Spleen (tissue), 11 donors: ENCODE measurements around the gene ITGB2. TPM values are rescaled to one million over a fixed set of nuclear protein-coding genes. Genes with fewer than 3 reads are reported as not detected.

Source experiments
- DNase-seq: peaks from one replicate; pipeline ENCODE4 v3.0.0-alpha.2; 2020
- H3K27ac ChIP-seq, 8 donors: fragments of 200-600 bp; sonication (generic) in 7 of 8; 1 replicate in 4 of 8; 2 replicates in 4 of 8; pipeline versions ENCODE4 v1.5.0 to v1.8.0; 2016 to 2021; ENCODE audit warnings: inconsistent platforms in 4 of 8, mild to moderate bottlenecking in 4 of 8, moderate library complexity in 1 of 8
- H3K27me3 ChIP-seq, 7 donors: fragments of 200-600 bp; sonication (generic) in 6 of 7; replicated peaks in 1 of 7; 1 replicate in 4 of 7; 2 replicates in 3 of 7; pipeline versions ENCODE4 v1.5.0 to v1.8.0; 2016 to 2021; ENCODE audit warnings: inconsistent platforms in 3 of 7, mild to moderate bottlenecking in 1 of 7
- H3K36me3 ChIP-seq, 6 donors: fragments of 200-600 bp; sonication (generic) in 5 of 6; 1 replicate in 4 of 6; 2 replicates in 2 of 6; pipeline versions ENCODE4 v1.5.0 to v1.8.0; 2016 to 2021; ENCODE audit warnings: inconsistent platforms in 2 of 6
- H3K4me1 ChIP-seq, 6 donors: fragments of 200-600 bp; sonication (generic) in 5 of 6; 1 replicate in 3 of 6; 2 replicates in 3 of 6; pipeline versions ENCODE4 v1.5.0 to v1.8.0; 2016 to 2021; ENCODE audit warnings: inconsistent platforms in 3 of 6
- H3K4me3 ChIP-seq, 8 donors: fragments of 200-600 bp; sonication (generic) in 7 of 8; 1 replicate in 4 of 8; 2 replicates in 4 of 8; pipeline versions ENCODE4 v1.5.0 to v1.8.0; 2016 to 2021; ENCODE audit warnings: inconsistent platforms in 4 of 8, mild to moderate bottlenecking in 4 of 8, moderate library complexity in 2 of 8
- H3K9me3 ChIP-seq, 8 donors: fragments of 200-600 bp; sonication (generic) in 7 of 8; 1 replicate in 4 of 8; 2 replicates in 4 of 8; pipeline versions ENCODE4 v1.5.0 to v1.8.0; 2016 to 2021; ENCODE audit warnings: inconsistent platforms in 4 of 8
- POLR2A ChIP-seq, 3 donors: fragments of 450-650 bp; IDR thresholded peaks; one replicate each; pipeline ENCODE4 v1.5.1; 2017; ENCODE audit warnings: antibody characterized with exemption in 3 of 3, mild to moderate bottlenecking in 1 of 3
- POLR2AphosphoS5 ChIP-seq, 3 donors: sonication (generic); formaldehyde crosslinking; IDR thresholded peaks; one replicate each; pipeline ENCODE4 v1.5.1; 2017; ENCODE audit warnings: antibody characterized with exemption in 3 of 3
- WGBS, 5 donors: extraction: QIAGEN DNeasy Blood & Tissue Kit in 3 of 5; methylation state at CpG; one replicate each; pipeline versions ENCODE4 v1.1.5 to v1.1.7; 2013 to 2018; 5-methylcytosine and 5-hydroxymethylcytosine counted together
- intact Hi-C: fragments of 100-400 bp; cut with DNase I; formaldehyde crosslinking; loops from one replicate; pipeline ENCODE4 v1.15.0; 2023; ENCODE audit warnings: low total_unique reads
- polyA plus RNA-seq, 3 donors: library from polyadenylated mRNA; stranded (reverse); fragments of 200-250 nt; gene quantifications; one replicate each; pipeline ENCODE4 v1.2.1, GENCODE V29; 2013
- total RNA-seq, 7 donors: library from RNA; depleted of rRNA in 3 of 7; stranded (reverse); fragments of >200 nt in 3 of 7; fragmentation: NEBNext Ultra II Directional in 4 of 7; extraction: Animal tissue kit (Norgen Biotek cat#: 25700) in 4 of 7; gene quantifications; one replicate each; pipeline versions ENCODE4 v1.1.0 to v1.2.1, GENCODE V29; 2016 to 2021
- TF ChIP-seq, protein P1 (sequence below), 11 experiments: fragments of 200-600 bp in 7 of 11; fragments of 450-650 bp in 4 of 11; sonication (generic) in 4 of 11; IDR thresholded peaks in 8 of 11; conservative IDR thresholded peaks in 3 of 11; 1 replicate in 7 of 11; 2 replicates in 4 of 11; pipeline versions ENCODE4 v1.4.0 to v1.8.0; 2016 to 2021; ENCODE audit warnings: antibody characterized with exemption in 11 of 11, inconsistent platforms in 4 of 11, mild to moderate bottlenecking in 1 of 11
- donor health status: healthy with polysubstance abuse.
- donor health status: DM: no; HTN: no; CAD: no; lungs with moderate emphysema.
- donor health status: DM: no; HTN: no; CAD: no.
- donor health status: Bipolar disorder and iron deficiency.
- donor health status: healthy.
- donor health status: DM: no; HTN: no; CAD: no.
- donor health status: DM: yes; HTN: yes; CAD: no.

The ITGB2 gene
- total and polyA plus RNA-seq, 10 donors, result 92.1 to 754 (median 338) TPM

DNA sequence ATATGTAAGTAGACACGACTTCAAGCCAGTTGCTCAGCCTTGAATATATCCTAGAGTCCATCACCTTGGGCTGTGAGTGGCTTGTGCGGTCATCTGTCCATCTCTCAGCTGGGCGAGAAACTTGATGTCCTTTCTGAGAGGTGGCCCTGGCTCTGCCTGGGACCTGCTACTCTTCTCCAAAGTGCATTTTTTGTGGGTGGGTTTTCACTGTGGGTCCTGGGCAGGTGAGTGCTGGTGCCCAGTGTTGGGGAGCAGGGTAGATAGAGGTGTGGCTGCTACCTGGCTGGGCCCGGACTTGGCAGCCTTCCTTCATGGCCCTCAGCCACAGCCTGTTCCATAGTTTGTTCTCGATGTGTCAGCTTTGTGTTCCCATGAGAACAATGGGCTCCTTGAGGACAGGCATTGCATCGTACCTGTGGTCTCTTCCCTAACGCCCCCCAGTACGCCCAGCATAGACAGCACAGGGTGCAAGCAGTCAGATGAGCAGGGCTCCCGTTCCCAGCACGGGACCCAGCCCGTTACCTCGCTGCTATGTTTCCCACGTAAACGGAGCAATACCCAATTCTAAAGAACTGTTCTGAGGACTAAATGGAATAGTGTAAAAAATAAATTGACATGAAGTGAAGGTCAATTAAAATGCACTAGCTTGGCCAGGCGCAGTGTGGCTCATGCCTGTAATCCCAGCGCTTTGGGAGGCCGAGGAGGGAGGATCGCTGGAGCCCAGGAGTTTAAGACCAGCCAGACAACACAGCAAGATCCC, 18.3 kb upstream of the ITGB2 start:
- Histone ChIP-seq H3K9me3 (no peaks in the 10 kb centered on the region), H3K4me1 (peaks cover 24 to 62% (median 43%) of the 10 kb centered on the region in 6 donors), H3K27me3 (no peaks in the 10 kb centered on the region), H3K4me3 (peak overlapping the region; percentile 75 to 99 (median 98)), H3K27ac (peak overlapping the region in 6 of 8 donors; percentile 61 to 86 (median 81)), H3K36me3 (peaks cover 0 to 30% (median 7%) of the 10 kb centered on the region in 6 donors)
- DNase-seq, result peak; percentile 61
- intact Hi-C loops, result no loop called here
- WGBS, 5 donors, result 87 to 91% (median 89%) methylated on average over 15 to 18 of the region's 18 CpGs
- no peak for TF ChIP-seq POLR2AphosphoS5 (IDR thresholded peaks at IDR 0.05)
- TF ChIP-seq, protein P1, sequence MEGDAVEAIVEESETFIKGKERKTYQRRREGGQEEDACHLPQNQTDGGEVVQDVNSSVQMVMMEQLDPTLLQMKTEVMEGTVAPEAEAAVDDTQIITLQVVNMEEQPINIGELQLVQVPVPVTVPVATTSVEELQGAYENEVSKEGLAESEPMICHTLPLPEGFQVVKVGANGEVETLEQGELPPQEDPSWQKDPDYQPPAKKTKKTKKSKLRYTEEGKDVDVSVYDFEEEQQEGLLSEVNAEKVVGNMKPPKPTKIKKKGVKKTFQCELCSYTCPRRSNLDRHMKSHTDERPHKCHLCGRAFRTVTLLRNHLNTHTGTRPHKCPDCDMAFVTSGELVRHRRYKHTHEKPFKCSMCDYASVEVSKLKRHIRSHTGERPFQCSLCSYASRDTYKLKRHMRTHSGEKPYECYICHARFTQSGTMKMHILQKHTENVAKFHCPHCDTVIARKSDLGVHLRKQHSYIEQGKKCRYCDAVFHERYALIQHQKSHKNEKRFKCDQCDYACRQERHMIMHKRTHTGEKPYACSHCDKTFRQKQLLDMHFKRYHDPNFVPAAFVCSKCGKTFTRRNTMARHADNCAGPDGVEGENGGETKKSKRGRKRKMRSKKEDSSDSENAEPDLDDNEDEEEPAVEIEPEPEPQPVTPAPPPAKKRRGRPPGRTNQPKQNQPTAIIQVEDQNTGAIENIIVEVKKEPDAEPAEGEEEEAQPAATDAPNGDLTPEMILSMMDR (IDR thresholded peaks at IDR 0.05 in 8 of 11, conservative IDR thresholded peaks at IDR 0.05 in 3 of 11), result no peak

DNA sequence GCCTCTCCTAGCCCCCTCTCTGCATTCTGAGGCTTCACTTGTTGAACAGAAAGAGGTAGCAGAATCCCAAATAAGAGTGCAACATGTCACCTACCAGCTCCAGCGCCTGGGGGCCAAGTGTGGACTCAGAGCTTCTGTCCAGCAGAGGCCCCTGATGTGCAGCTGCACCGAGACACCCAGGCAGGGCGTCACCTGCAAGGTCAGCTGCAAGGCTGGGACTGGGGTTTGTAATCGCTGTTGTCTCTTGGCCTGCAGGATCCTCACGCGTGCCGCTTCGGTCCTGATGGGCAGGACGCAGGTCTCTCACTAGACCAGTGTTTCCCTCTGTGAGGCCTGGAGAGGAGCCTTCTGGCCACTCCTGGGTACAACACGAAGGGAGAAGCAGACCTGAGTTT, 14.8 kb upstream of the ITGB2 start:
- TF ChIP-seq, protein P1 (IDR thresholded peaks at IDR 0.05 in 8 of 11, conservative IDR thresholded peaks at IDR 0.05 in 3 of 11), result no peak
- no peak for TF ChIP-seq POLR2A (IDR thresholded peaks at IDR 0.05)
- no peak for TF ChIP-seq POLR2AphosphoS5 (IDR thresholded peaks at IDR 0.05)
- Histone ChIP-seq H3K9me3 (no peaks in the 10 kb centered on the region), H3K36me3 (peaks cover 0 to 15% (median 0%) of the 10 kb centered on the region in 6 donors), H3K27ac (no peak overlapping the region), H3K27me3 (peaks cover 0 to 23% (median 4%) of the 10 kb centered on the region in 7 donors), H3K4me1 (peaks cover 29 to 62% (median 46%) of the 10 kb centered on the region in 6 donors), H3K4me3 (no peak overlapping the region)
- intact Hi-C loops, result no loop called here
- 83 to 92% (median 89%) methylated on average over 8 to 10 of the region's 10 CpGs for WGBS, 5 donors
- peak; percentile 74 for DNase-seq

DNA sequence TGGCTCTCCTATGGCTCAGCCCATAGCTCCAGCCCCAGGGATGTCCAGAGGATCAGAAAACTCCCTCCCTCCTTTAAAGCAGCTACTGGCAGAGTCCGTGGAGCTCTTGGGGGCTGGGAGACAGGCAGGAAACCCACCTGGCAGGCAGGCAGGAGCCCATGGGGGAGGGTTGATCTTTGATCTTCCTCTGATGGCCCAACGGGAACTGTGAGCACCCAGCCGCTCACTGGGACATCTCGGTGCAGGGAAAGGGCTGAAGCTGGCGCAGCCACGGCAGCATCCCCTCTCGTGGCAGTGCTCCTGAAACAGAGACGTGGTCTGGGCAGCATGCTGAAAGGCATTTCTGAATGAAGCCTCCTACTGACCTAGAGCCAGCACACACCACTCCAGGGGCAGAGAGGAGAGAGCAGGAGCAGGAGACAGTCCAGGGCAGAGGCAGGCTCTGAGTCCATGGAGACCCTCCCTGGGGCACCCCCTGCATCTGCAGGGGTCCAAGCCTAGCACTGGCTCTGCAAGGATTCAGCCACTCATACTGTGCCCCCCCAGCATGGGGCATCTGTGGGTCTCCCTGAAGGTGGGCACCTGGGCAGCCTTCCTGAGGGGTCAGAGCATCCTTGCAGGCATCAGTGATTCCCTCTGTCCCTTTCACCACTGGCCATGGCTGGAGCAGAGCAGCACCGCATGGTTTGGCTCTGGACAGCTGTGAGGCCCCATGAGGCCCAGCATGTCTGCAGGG, 14.3 kb upstream of the ITGB2 start:
- Histone ChIP-seq H3K27ac (no peak overlapping the region), H3K27me3 (peaks cover 0 to 23% (median 4%) of the 10 kb centered on the region in 7 donors), H3K4me1 (peaks cover 28 to 63% (median 46%) of the 10 kb centered on the region in 6 donors), H3K4me3 (no peak overlapping the region), H3K9me3 (no peaks in the 10 kb centered on the region), H3K36me3 (peaks cover 0 to 15% (median 0%) of the 10 kb centered on the region in 6 donors)
- intact Hi-C loops, result loop anchor here (5.0 kb wide), 1 partner anchor 43 kb away; no protein-coding TSS in a partner anchor
- TF ChIP-seq POLR2AphosphoS5 (IDR thresholded peaks at IDR 0.05) (no peak), POLR2A (IDR thresholded peaks at IDR 0.05) (no peak)
- TF ChIP-seq, protein P1 (IDR thresholded peaks at IDR 0.05 in 8 of 11, conservative IDR thresholded peaks at IDR 0.05 in 3 of 11), result no peak
- DNase-seq, result peak; percentile 75
- 81 to 95% (median 92%) methylated on average over 7 to 9 of the region's 9 CpGs for WGBS, 5 donors
